HEK293 (cell line): ENCODE data around the gene PRR36.

Source experiments
- CTCF ChIP-seq: fragments of 450-650 bp; formaldehyde crosslinking; IDR thresholded peaks from 2 replicates; pipeline ENCODE4 v1.5.1; 2016; ENCODE audit warnings: missing biosample characterization, missing genetic modification characterization
- KLF16 ChIP-seq: fragments of 450-650 bp; formaldehyde crosslinking; IDR thresholded peaks from 2 replicates; pipeline ENCODE4 v1.5.1; 2017; ENCODE audit warnings: missing biosample characterization, missing genetic modification characterization
- KLF9 ChIP-seq: fragments of 450-650 bp; formaldehyde crosslinking; IDR thresholded peaks from 2 replicates; pipeline ENCODE4 v1.5.1; 2016; ENCODE audit warnings: missing biosample characterization, missing genetic modification characterization, low read depth
- REST ChIP-seq: fragments of 450-650 bp; formaldehyde crosslinking; IDR thresholded peaks from 2 replicates; pipeline ENCODE4 v1.5.1; 2016; ENCODE audit warnings: missing biosample characterization, missing genetic modification characterization
- SP2 ChIP-seq: fragments of 450-650 bp; formaldehyde crosslinking; IDR thresholded peaks from 2 replicates; pipeline ENCODE4 v1.5.1; 2016; ENCODE audit warnings: missing biosample characterization, missing genetic modification characterization
- ZBTB7A ChIP-seq: fragments of 450-650 bp; formaldehyde crosslinking; IDR thresholded peaks from 2 replicates; pipeline ENCODE4 v1.5.1; 2016; ENCODE audit warnings: low read depth, missing biosample characterization, missing genetic modification characterization
- ZNF514 ChIP-seq: fragments of 450-650 bp; formaldehyde crosslinking; IDR thresholded peaks from 2 replicates; pipeline ENCODE4 v1.5.1; 2016; ENCODE audit warnings: missing biosample characterization, missing genetic modification characterization
- ZNF561 ChIP-seq: fragments of 450-650 bp; IDR thresholded peaks from 2 replicates; pipeline ENCODE4 v1.5.1; 2018; ENCODE audit warnings: missing biosample characterization, missing genetic modification characterization, borderline replicate concordance
- ZNF843 ChIP-seq: fragments of 450-650 bp; formaldehyde crosslinking; IDR thresholded peaks from 2 replicates; pipeline ENCODE4 v1.5.1; 2016; ENCODE audit warnings: missing biosample characterization, missing genetic modification characterization
- ZSCAN23 ChIP-seq: fragments of 450-650 bp; formaldehyde crosslinking; IDR thresholded peaks from 2 replicates; pipeline ENCODE4 v1.5.1; 2016; ENCODE audit warnings: missing biosample characterization, missing genetic modification characterization

DNA sequence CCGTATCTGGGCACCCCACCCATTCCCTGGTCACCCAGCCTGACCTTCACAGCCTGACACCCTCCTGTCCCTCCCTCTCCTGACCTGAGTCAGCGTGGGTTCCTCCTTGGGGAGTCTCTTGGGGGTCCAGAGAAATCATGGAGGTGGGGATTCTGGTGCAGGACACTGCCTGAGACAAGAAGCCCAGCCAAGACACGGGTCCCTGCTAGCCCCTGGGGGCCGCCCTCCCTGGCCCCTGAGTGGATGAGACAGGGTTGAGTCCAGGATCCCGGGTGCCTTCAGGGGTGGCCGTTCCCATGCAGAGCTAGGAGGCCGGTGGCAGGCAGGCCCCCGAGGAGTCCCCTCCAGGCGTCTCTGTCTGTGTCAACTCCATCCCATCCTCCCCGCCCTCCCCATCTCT is 31.1 kb upstream of the PRR36 start:
- TF ChIP-seq CTCF (tag by site-specific recombination) (no peak), ZNF843 (tag by site-specific recombination) (no peak), KLF9 (no peak), SP2 (tag by site-specific recombination) (no peak), ZBTB7A (tag by site-specific recombination) (no peak), ZSCAN23 (tag by site-specific recombination) (no peak), ZNF561 (no peak), ZNF514 (tag by site-specific recombination) (no peak), KLF16 (tag by site-specific recombination) (no peak), REST (no peak)
